K562 (cell line): Measurements from ENCODE around the gene TCF4. TPM values are rescaled to one million over a fixed set of nuclear protein-coding genes. Genes with fewer than 3 reads are reported as not detected.

Experiments used
- ATAC-seq: fragments of 200-7000 bp; cut with Tn5 transposase; 3 replicates; pipeline ENCODE4 v1.9.1; 2020; ENCODE audit warnings: moderate library complexity
- BruUV-seq: library from RNA; stranded (reverse); fragments of 400-500 nt; replicated peaks from 2 replicates; lab custom pipeline; 2021; lab: Mats Ljungman, UMichigan
- CTCF ChIA-PET: fragments of 300-600 bp; formaldehyde crosslinking; extraction: SDS; loops from one replicate; lab custom pipeline; 2021; ENCODE audit warnings: low intra/inter-chr PET ratio; lab: Yijun Ruan, JAX
- POLR2A ChIA-PET: fragments of 300-600, 350-650 bp; sonication (Branson Sonifier 250); formaldehyde crosslinking; extraction: SDS; loops from one replicate; lab custom pipeline; 2021; ENCODE audit warnings: antibody characterized with exemption, inconsistent platforms; lab: Yijun Ruan, JAX
- DNase-seq, 4 experiments: peaks; one replicate each; pipeline versions ENCODE4 v3.0.0 to v3.0.0-alpha.2; 2011 to 2018; ENCODE audit warnings: low spot score in 3 of 4, mixed read lengths in 3 of 4; ENCODE audit errors: extremely low read depth in 1 of 4
- FAIRE-seq: peaks from 2 replicates; lab custom pipeline; 2011; peaks lifted over from hg19 to GRCh38; lab: Jason Lieb, UNC
- H2AFZ ChIP-seq: 2 replicates; pipeline ENCODE4 v1.6.0; 2011; ENCODE audit warnings: low read depth, low read length, control low read depth, inconsistent platforms
- H3K27ac ChIP-seq: fragments of 200-600 bp; 3 replicates; pipeline ENCODE4 v1.8.0; 2011; ENCODE audit warnings: low read depth, mild to moderate bottlenecking, control low read depth, inconsistent platforms, low read length, moderate library complexity, mixed read lengths; ENCODE audit errors: extremely low read depth
- H3K27me3 ChIP-seq, 2 experiments: fragments of 300-600 bp in 1 of 2; 2 replicates in 1 of 2; 3 replicates in 1 of 2; pipeline versions ENCODE4 v1.6.0 to v1.8.0; 2011; ENCODE audit warnings: inconsistent platforms in 2 of 2, low read length in 2 of 2, mild to moderate bottlenecking in 1 of 2, mixed read lengths in 1 of 2, moderate library complexity in 1 of 2; ENCODE audit not compliant: control insufficient read depth in 2 of 2, insufficient read depth in 2 of 2
- H3K36me3 ChIP-seq: fragments of 300-600 bp; 3 replicates; pipeline ENCODE4 v1.8.0; 2011; ENCODE audit warnings: mild to moderate bottlenecking, low read length, inconsistent platforms; ENCODE audit not compliant: control insufficient read depth, insufficient read depth
- H3K4me1 ChIP-seq, 2 experiments: fragments of 200-600 bp in 1 of 2; replicated peaks in 1 of 2; 2 replicates in 1 of 2; 3 replicates in 1 of 2; pipeline versions ENCODE4 v1.5.1 to v1.8.0; 2011; ENCODE audit warnings: inconsistent platforms in 2 of 2, low read length in 2 of 2, mild to moderate bottlenecking in 1 of 2, mixed read lengths in 1 of 2, moderate library complexity in 1 of 2; ENCODE audit not compliant: control insufficient read depth in 2 of 2, insufficient read depth in 2 of 2
- H3K4me2 ChIP-seq: 2 replicates; pipeline ENCODE4 v1.6.1; 2011; ENCODE audit warnings: low read length, control low read depth, inconsistent platforms, mixed read lengths; ENCODE audit not compliant: insufficient read depth
- H3K4me3 ChIP-seq: fragments of 200-600 bp; sonication (generic), shearing (Covaris generic); 2 replicates; pipeline ENCODE4 v1.5.1; 2016; ENCODE audit warnings: control low read depth, inconsistent platforms
- H3K79me2 ChIP-seq: fragments of 200-600 bp; 3 replicates; pipeline ENCODE4 v1.8.0; 2011; ENCODE audit warnings: low read length, inconsistent platforms; ENCODE audit not compliant: control insufficient read depth, insufficient read depth
- H3K9ac ChIP-seq, 2 experiments: 2 replicates each; pipeline versions ENCODE4 v1.6.0 to v1.6.1; 2011; ENCODE audit warnings: low read depth in 2 of 2, low read length in 2 of 2, control low read depth in 1 of 2, inconsistent platforms in 1 of 2, mild to moderate bottlenecking in 1 of 2, mixed read lengths in 1 of 2; ENCODE audit not compliant: insufficient read depth in 1 of 2
- H3K9me1 ChIP-seq: one replicate; pipeline ENCODE4 v1.6.0; 2011; ENCODE audit warnings: inconsistent platforms, mild to moderate bottlenecking, low read length, moderate library complexity; ENCODE audit not compliant: control insufficient read depth, insufficient read depth
- H3K9me3 ChIP-seq: replicated peaks from 2 replicates; pipeline ENCODE4 v1.5.1; 2011; ENCODE audit warnings: low read depth, low read length, inconsistent platforms; ENCODE audit not compliant: control insufficient read depth, insufficient read depth
- H4K20me1 ChIP-seq: replicated peaks from 2 replicates; pipeline ENCODE4 v1.6.1; 2011; ENCODE audit warnings: low read length, inconsistent platforms, mixed read lengths; ENCODE audit not compliant: control insufficient read depth, insufficient read depth
- CHD7 ChIP-seq: fragments of 200-600 bp; sonication (generic); IDR thresholded peaks from one replicate; pipeline ENCODE4 v1.6.1; 2012; ENCODE audit warnings: mild to moderate bottlenecking, low read depth, low read length, inconsistent platforms
- NR4A1 ChIP-seq, 2 experiments: fragments of 250-450 bp in 1 of 2; fragments of 450-650 bp in 1 of 2; sonication (Bioruptor Pico) in 1 of 2; IDR thresholded peaks; 2 replicates each; pipeline versions ENCODE4 v1.4.0 to v1.6.1; 2016 to 2020; ENCODE audit warnings: mild to moderate bottlenecking in 2 of 2, missing compliant biosample characterization in 1 of 2, missing genetic modification characterization in 1 of 2, moderate library complexity in 1 of 2
- ZFP91 ChIP-seq: sonication (generic); formaldehyde crosslinking; IDR thresholded peaks from 2 replicates; pipeline ENCODE4 v1.8.0; 2022; ENCODE audit warnings: mild to moderate bottlenecking, missing genetic modification reagents
- ZNF316 ChIP-seq: fragments of 450-650 bp; IDR thresholded peaks from 2 replicates; pipeline ENCODE4 v1.6.1; 2016
- ZNF77 ChIP-seq: fragments of 250-450 bp; sonication (Bioruptor Pico); IDR thresholded peaks from 2 replicates; pipeline ENCODE4 v1.5.0; 2020
- WGBS: fragments of 100-300 bp; shearing (Covaris generic); methylation state at CpG from one replicate; pipeline ENCODE4 v1.1.6; 2016; ENCODE audit warnings: low coverage, mixed read lengths; ENCODE audit not compliant: insufficient coverage; ENCODE audit errors: missing lambda C conversion rate; 5-methylcytosine and 5-hydroxymethylcytosine counted together
- in situ Hi-C: fragments of 300-500 bp; cut with MboI; formaldehyde crosslinking; loops from 4 replicates; pipeline ENCODE4 v1.15.0; 2018; ENCODE audit warnings: inconsistent platforms, mixed read lengths
- intact Hi-C: fragments of 100-400 bp; cut with micrococcal nuclease; formaldehyde crosslinking; loops from 2 replicates; pipeline ENCODE4 v1.14.2; 2022
- polyA plus RNA-seq, 8 experiments: library from polyadenylated mRNA; depleted of rRNA in 4 of 8; stranded (reverse) in 5 of 8; unstranded in 3 of 8; fragments of >200 nt; fragmentation: Nextera tagmentation in 2 of 8; fragmentation: Illumina TruSeq in 1 of 8; extraction: Ambion mirVana in 2 of 8; extraction: Trizol in 1 of 8; gene quantifications; 2 replicates each; pipeline versions ENCODE4 v1.2.1 to v1.2.3, GENCODE V29; 2011 to 2014; ENCODE audit warnings: inconsistent platforms in 1 of 8, missing spikeins in 1 of 8
- total RNA-seq, 7 experiments: library from RNA; depleted of rRNA in 6 of 7; stranded (reverse); fragments of >200 nt in 6 of 7; fragmentation: Illumina TruSeq in 2 of 7; extraction: Trizol in 2 of 7; gene quantifications; 2 replicates each; pipeline versions ENCODE4 v1.2.1 to v1.2.3, GENCODE V29; 2011 to 2021; ENCODE audit warnings: low replicate concordance in 1 of 7

The TCF4 gene
- total and polyA plus RNA-seq, 9 of the 15 experiments (the other 6 are each of a cell fraction or from before 2014, with no cell fraction given), result 4.8 to 24.7 (median 15.2) TPM

GRCh38 chr18:55289048-55289447 lies 298.9 kb downstream of the TCF4 start:
- Histone ChIP-seq H3K79me2 (no peaks in the 10 kb centered on the region), H3K9me1 (no peaks in the 10 kb centered on the region), H3K27me3 (no peaks in the 10 kb centered on the region), H3K4me3 (no peak overlapping the region), H3K9me3 (no peaks in the 10 kb centered on the region), H3K36me3 (no peaks in the 10 kb centered on the region), H3K4me2 (no peak overlapping the region), H2AFZ (no peak overlapping the region), H3K27ac (no peak overlapping the region), H4K20me1 (no peaks in the 10 kb centered on the region), H3K4me1 (no peaks in the 10 kb centered on the region; a peak in 1 of 5 replicates), H3K9ac (no peak overlapping the region)
- FAIRE-seq (no peak), DNase-seq (no peak), ATAC-seq (no peak)
- in situ Hi-C loops (no loop called here), intact Hi-C loops (no loop called here)
- BruUV-seq, result no TSS peak
- CTCF ChIA-PET, result no interaction called here
- POLR2A ChIA-PET, result no interaction called here
- WGBS, result 57% methylated on average over 3 of the region's 3 CpGs
- TF ChIP-seq ZFP91 (CRISPR knock-in tag), result no peak
- TF ChIP-seq ZNF77, result no peak
- TF ChIP-seq NR4A1 (CRISPR knock-in tag; IDR thresholded peaks at IDR 0.05), result no peak
- TF ChIP-seq NR4A1 (tag; IDR thresholded peaks at IDR 0.05), result no peak
- TF ChIP-seq CHD7, result no peak
- TF ChIP-seq ZNF316, result no peak
